HCT116 (cell line): ENCODE data around the gene DNAH9. TPM values are rescaled to one million over a fixed set of nuclear protein-coding genes. Genes with fewer than 3 reads are reported as not detected.

Source experiments
- ATAC-seq: fragments of 200-7000 bp; cut with Tn5 transposase; 2 replicates; pipeline ENCODE4 v1.9.1; 2020; ENCODE audit warnings: mild to moderate bottlenecking, moderate library complexity
- BruUV-seq: library from RNA; stranded (reverse); fragments of 400-500 nt; replicated peaks from 2 replicates; lab custom pipeline; 2021; lab: Mats Ljungman, UMichigan
- CTCF ChIA-PET: fragments of 300-600 bp; sonication (Branson Sonifier 250); formaldehyde crosslinking; loops from one replicate; lab custom pipeline; 2021; ENCODE audit warnings: antibody characterized with exemption; lab: Charles Lee
- POLR2A ChIA-PET: fragments of 300-600, 350-600 bp; sonication (Branson Sonifier 250); formaldehyde crosslinking; loops from one replicate; lab custom pipeline; 2021; ENCODE audit warnings: antibody characterized with exemption; lab: Charles Lee
- RAD21 ChIA-PET, 2 experiments: fragments of 300-600 bp; sonication (Branson Sonifier 250); formaldehyde crosslinking; loops; one replicate each; lab custom pipeline; 2023; ENCODE audit warnings: low total read pairs in 2 of 2; ENCODE audit not compliant: uncharacterized antibody in 2 of 2, unreplicated experiment in 2 of 2, low non-redundant PET in 1 of 2; lab: Charles Lee
- DNase-seq: peaks from one replicate; pipeline ENCODE4 v3.0.0-alpha.2; 2010; ENCODE audit warnings: low read depth, low spot score
- H2AFZ ChIP-seq: fragments of 200-600 bp; shearing (Covaris generic), sonication (generic); 2 replicates; pipeline ENCODE4 v1.6.1; 2017; ENCODE audit warnings: low read depth, mixed run types, mixed read lengths, antibody characterized with exemption, low read length; ENCODE audit not compliant: poor library complexity, severe bottlenecking
- H3K27ac ChIP-seq: 2 replicates; pipeline ENCODE4 v1.5.1; 2012; ENCODE audit warnings: low read depth, low read length
- H3K27me3 ChIP-seq: fragments of 200-600 bp; sonication (generic); 2 replicates; pipeline ENCODE4 v1.6.1; 2016; ENCODE audit warnings: mixed run types, low read length, mixed read lengths; ENCODE audit not compliant: insufficient read depth
- H3K36me3 ChIP-seq, 2 experiments: fragments of 200-500 bp in 1 of 2; fragments of 200-600 bp in 1 of 2; sonication (Bioruptor generic) in 1 of 2; sonication (generic) in 1 of 2; 2 replicates each; pipeline versions ENCODE4 v1.5.1 to v1.6.1; 2014 to 2016; ENCODE audit warnings: low read length in 2 of 2, inconsistent platforms in 1 of 2, mixed read lengths in 1 of 2, mixed run types in 1 of 2; ENCODE audit not compliant: insufficient read depth in 2 of 2, control insufficient read depth in 1 of 2
- H3K4me1 ChIP-seq, 2 experiments: fragments of 200-600 bp in 1 of 2; sonication (generic) in 1 of 2; 2 replicates each; pipeline versions ENCODE4 v1.5.1 to v1.6.1; 2012 to 2017; ENCODE audit warnings: low read length in 2 of 2, inconsistent platforms in 1 of 2, mild to moderate bottlenecking in 1 of 2, mixed read lengths in 1 of 2, mixed run types in 1 of 2, moderate library complexity in 1 of 2; ENCODE audit not compliant: insufficient read depth in 2 of 2, control insufficient read depth in 1 of 2
- H3K4me2 ChIP-seq: fragments of 200-600 bp; sonication (generic); 2 replicates; pipeline ENCODE4 v1.6.1; 2017; ENCODE audit warnings: mixed run types, low read length, mixed read lengths
- H3K4me3 ChIP-seq, 2 experiments: fragments of 200-600 bp in 1 of 2; sonication (generic) in 1 of 2; replicated peaks in 1 of 2; 2 replicates each; pipeline ENCODE4 v1.5.1; 2011 to 2016; ENCODE audit warnings: low read length in 2 of 2, control low read depth in 1 of 2, low read depth in 1 of 2, mild to moderate bottlenecking in 1 of 2, mixed read lengths in 1 of 2, mixed run types in 1 of 2
- H3K79me2 ChIP-seq: fragments of 200-600 bp; sonication (generic); 2 replicates; pipeline ENCODE4 v1.6.1; 2017; ENCODE audit warnings: mild to moderate bottlenecking, mixed run types, low read length, moderate library complexity, mixed read lengths; ENCODE audit not compliant: insufficient read depth
- H3K9ac ChIP-seq: fragments of 200-600 bp; sonication (generic); 2 replicates; pipeline ENCODE4 v1.6.1; 2016; ENCODE audit warnings: low read length, mixed read lengths
- H3K9me2 ChIP-seq: fragments of 200-600 bp; sonication (generic), shearing (Covaris generic); 2 replicates; pipeline ENCODE4 v1.6.1; 2017; ENCODE audit warnings: mixed run types, mild to moderate bottlenecking, moderate library complexity; ENCODE audit not compliant: insufficient read depth
- H3K9me3 ChIP-seq, 2 experiments: fragments of 200-500 bp in 1 of 2; fragments of 200-600 bp in 1 of 2; sonication (Bioruptor generic) in 1 of 2; sonication (generic) in 1 of 2; 2 replicates each; pipeline ENCODE4 v1.6.1; 2014 to 2017; ENCODE audit warnings: low read length in 2 of 2, mixed read lengths in 2 of 2, inconsistent platforms in 1 of 2, low read depth in 1 of 2, mild to moderate bottlenecking in 1 of 2, mixed run types in 1 of 2, moderate library complexity in 1 of 2; ENCODE audit not compliant: control insufficient read depth in 1 of 2, insufficient read depth in 1 of 2
- H4K20me1 ChIP-seq: fragments of 200-600 bp; sonication (generic), shearing (Covaris generic); 2 replicates; pipeline ENCODE4 v1.6.1; 2017; ENCODE audit warnings: mixed run types, mild to moderate bottlenecking, moderate library complexity; ENCODE audit not compliant: insufficient read depth
- CBX3 ChIP-seq: IDR thresholded peaks from 2 replicates; pipeline ENCODE4 v1.6.1; 2012; ENCODE audit warnings: low read depth
- CEBPB ChIP-seq: IDR thresholded peaks from 2 replicates; pipeline ENCODE4 v1.6.1; 2012; ENCODE audit warnings: low read depth
- EGR1 ChIP-seq: IDR thresholded peaks from 2 replicates; pipeline ENCODE4 v1.6.1; 2012; ENCODE audit warnings: low read depth
- ELF1 ChIP-seq: IDR thresholded peaks from 2 replicates; pipeline ENCODE4 v1.6.1; 2012; ENCODE audit warnings: low read depth, borderline replicate concordance
- EZH2 ChIP-seq: fragments of 200-600 bp; sonication (generic); IDR thresholded peaks from 2 replicates; pipeline ENCODE4 v1.6.1; 2017; ENCODE audit warnings: antibody characterized with exemption, mixed run types
- EZH2phosphoT487 ChIP-seq: fragments of 200-600 bp; IDR thresholded peaks from 2 replicates; pipeline ENCODE4 v1.6.1; 2018; ENCODE audit warnings: antibody characterized with exemption, borderline replicate concordance
- JUND ChIP-seq: IDR thresholded peaks from 2 replicates; pipeline ENCODE4 v1.6.1; 2012
- POLR2A ChIP-seq: IDR thresholded peaks from 2 replicates; pipeline ENCODE4 v1.7.0; 2011; ENCODE audit warnings: borderline replicate concordance; ENCODE audit not compliant: insufficient read depth, insufficient read length; ENCODE audit errors: extremely low read depth
- POLR2AphosphoS5 ChIP-seq: IDR thresholded peaks from 2 replicates; pipeline ENCODE4 v1.6.1; 2011; ENCODE audit warnings: mild to moderate bottlenecking, low read depth, low read length, moderate library complexity
- RAD21 ChIP-seq: IDR thresholded peaks from 2 replicates; pipeline ENCODE4 v1.6.1; 2012; ENCODE audit warnings: low read depth, mild to moderate bottlenecking
- SIN3A ChIP-seq: IDR thresholded peaks from 2 replicates; pipeline ENCODE4 v1.6.1; 2012; ENCODE audit warnings: low read depth
- SP1 ChIP-seq: IDR thresholded peaks from 2 replicates; pipeline ENCODE4 v1.6.1; 2012; ENCODE audit warnings: low read depth
- SRF ChIP-seq: IDR thresholded peaks from 2 replicates; pipeline ENCODE4 v1.6.1; 2012; ENCODE audit warnings: low read depth
- YY1 ChIP-seq: IDR thresholded peaks from 2 replicates; pipeline ENCODE4 v1.6.1; 2011; ENCODE audit warnings: low read length, low read depth, moderate library complexity, mild to moderate bottlenecking; ENCODE audit not compliant: insufficient replicate concordance; ENCODE audit errors: extremely low read depth
- ZFX ChIP-seq: fragments of 450-650 bp; IDR thresholded peaks from 2 replicates; pipeline ENCODE4 v1.6.1; 2017
- ZNF274 ChIP-seq: fragments of 200-500 bp; sonication (Bioruptor generic); IDR thresholded peaks from 2 replicates; pipeline ENCODE4 v1.6.1; 2014; ENCODE audit warnings: mild to moderate bottlenecking, low read depth, low read length, inconsistent platforms
- intact Hi-C: fragments of 100-400 bp; cut with micrococcal nuclease; formaldehyde crosslinking; loops from 2 replicates; pipeline ENCODE4 v1.10.0; 2022
- total RNA-seq: library from RNA; stranded (reverse); gene quantifications from one replicate; pipeline ENCODE4 v1.2.1, GENCODE V29; 2021; ENCODE audit not compliant: unreplicated experiment
- TF ChIP-seq, protein P1 (sequence below), 3 experiments: fragments of 200-600 bp in 1 of 3; sonication (generic) in 1 of 3; IDR thresholded peaks in 2 of 3; conservative IDR thresholded peaks in 1 of 3; 2 replicates each; pipeline ENCODE4 v1.5.1; 2012 to 2017; ENCODE audit warnings: low read depth in 2 of 3, low read length in 2 of 3, antibody characterized with exemption in 1 of 3, borderline replicate concordance in 1 of 3, control low read depth in 1 of 3, mild to moderate bottlenecking in 1 of 3, mixed read lengths in 1 of 3, mixed run types in 1 of 3, moderate library complexity in 1 of 3; ENCODE audit not compliant: insufficient read depth in 1 of 3
- TF ChIP-seq, protein P2 (sequence below): IDR thresholded peaks from 2 replicates; pipeline ENCODE4 v1.6.1; 2012; ENCODE audit warnings: low read depth
- TF ChIP-seq, protein P3 (sequence below): IDR thresholded peaks from 2 replicates; pipeline ENCODE4 v1.6.1; 2012
- TF ChIP-seq, protein P4 (sequence below): IDR thresholded peaks from 2 replicates; pipeline ENCODE4 v1.6.1; 2012
- TF ChIP-seq, protein P5 (sequence below): IDR thresholded peaks from 2 replicates; pipeline ENCODE4 v1.6.1; 2011; ENCODE audit warnings: mild to moderate bottlenecking, low read length, moderate library complexity; ENCODE audit not compliant: insufficient replicate concordance; ENCODE audit errors: extremely low read depth

DNAH9 gene
- total RNA-seq, 1 experiment from 2014 or later = not detected

DNA sequence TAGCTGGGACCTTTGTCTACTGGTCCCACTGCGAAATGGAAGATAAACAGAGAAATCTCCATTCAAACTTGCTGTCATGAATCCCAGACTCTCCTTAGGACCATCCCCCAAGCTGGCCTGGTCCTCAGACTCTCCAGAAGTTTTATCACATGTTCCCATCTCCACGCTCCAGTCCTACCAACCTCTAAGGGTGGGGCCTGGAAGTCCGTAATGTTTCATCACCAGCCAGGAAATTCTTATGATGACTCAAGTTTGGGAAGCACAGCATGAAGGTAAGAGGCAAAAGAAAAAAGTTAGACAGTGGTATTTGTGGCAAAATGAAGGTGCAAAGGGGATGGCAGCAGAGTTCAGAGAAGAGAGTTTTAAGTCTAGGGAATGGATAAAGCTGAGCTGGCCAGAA lies 346.3 kb downstream of the DNAH9 start:
- H3K4me2 ChIP-seq = peak overlapping the region; percentile 64
- H3K27me3 ChIP-seq = no peaks in the 10 kb centered on the region; the same call in 1 of the 2 replicates
- intact Hi-C loops = no loop called here
- no peak overlapping the region for H3K27ac ChIP-seq
- H3K36me3 ChIP-seq = no peaks in the 10 kb centered on the region
- ATAC-seq (peak; percentile 70), DNase-seq (peak; percentile 23)
- CTCF ChIA-PET = interaction anchor here (1.2 to 1.8 kb wide), 2 partner anchors 8 to 9 kb away, joined by 4 to 8 read pairs; no protein-coding TSS in a partner anchor
- H3K9me2 ChIP-seq = no peaks in the 10 kb centered on the region
- no peaks in the 10 kb centered on the region for H4K20me1 ChIP-seq
- BruUV-seq = no TSS peak
- POLR2A ChIA-PET = no interaction called here
- H2AFZ ChIP-seq = peak overlapping the region; percentile 38
- H3K4me1 ChIP-seq = peaks cover 17 to 28% of the 10 kb centered on the region in 2 experiments
- no peak overlapping the region for H3K4me3 ChIP-seq
- no peaks in the 10 kb centered on the region for H3K79me2 ChIP-seq
- no peak overlapping the region for H3K9ac ChIP-seq
- no peaks in the 10 kb centered on the region for H3K9me3 ChIP-seq
- RAD21 ChIA-PET = no interaction called here
- TF ChIP-seq, protein P1, sequence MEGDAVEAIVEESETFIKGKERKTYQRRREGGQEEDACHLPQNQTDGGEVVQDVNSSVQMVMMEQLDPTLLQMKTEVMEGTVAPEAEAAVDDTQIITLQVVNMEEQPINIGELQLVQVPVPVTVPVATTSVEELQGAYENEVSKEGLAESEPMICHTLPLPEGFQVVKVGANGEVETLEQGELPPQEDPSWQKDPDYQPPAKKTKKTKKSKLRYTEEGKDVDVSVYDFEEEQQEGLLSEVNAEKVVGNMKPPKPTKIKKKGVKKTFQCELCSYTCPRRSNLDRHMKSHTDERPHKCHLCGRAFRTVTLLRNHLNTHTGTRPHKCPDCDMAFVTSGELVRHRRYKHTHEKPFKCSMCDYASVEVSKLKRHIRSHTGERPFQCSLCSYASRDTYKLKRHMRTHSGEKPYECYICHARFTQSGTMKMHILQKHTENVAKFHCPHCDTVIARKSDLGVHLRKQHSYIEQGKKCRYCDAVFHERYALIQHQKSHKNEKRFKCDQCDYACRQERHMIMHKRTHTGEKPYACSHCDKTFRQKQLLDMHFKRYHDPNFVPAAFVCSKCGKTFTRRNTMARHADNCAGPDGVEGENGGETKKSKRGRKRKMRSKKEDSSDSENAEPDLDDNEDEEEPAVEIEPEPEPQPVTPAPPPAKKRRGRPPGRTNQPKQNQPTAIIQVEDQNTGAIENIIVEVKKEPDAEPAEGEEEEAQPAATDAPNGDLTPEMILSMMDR (IDR thresholded peaks at IDR 0.05 in 2 of 3, conservative IDR thresholded peaks at IDR 0.05 in 1 of 3; ENCODE audit: borderline replicate concordance in 1 of 3, insufficient read depth in 1 of 3, low read depth in 2 of 3, low read length in 2 of 3) = no peak
- TF ChIP-seq EGR1 = no peak
- TF ChIP-seq CEBPB = peak; percentile 75; the same call in 1 of the 2 replicates
- TF ChIP-seq CBX3 = 0 out of 2 replicates have a peak, but pooled peaks have one; percentile 22
- no peak for TF ChIP-seq POLR2A
- no peak for TF ChIP-seq SRF
- peak; percentile 36; the same call in 1 of the 2 replicates for TF ChIP-seq SP1
- TF ChIP-seq, protein P2, sequence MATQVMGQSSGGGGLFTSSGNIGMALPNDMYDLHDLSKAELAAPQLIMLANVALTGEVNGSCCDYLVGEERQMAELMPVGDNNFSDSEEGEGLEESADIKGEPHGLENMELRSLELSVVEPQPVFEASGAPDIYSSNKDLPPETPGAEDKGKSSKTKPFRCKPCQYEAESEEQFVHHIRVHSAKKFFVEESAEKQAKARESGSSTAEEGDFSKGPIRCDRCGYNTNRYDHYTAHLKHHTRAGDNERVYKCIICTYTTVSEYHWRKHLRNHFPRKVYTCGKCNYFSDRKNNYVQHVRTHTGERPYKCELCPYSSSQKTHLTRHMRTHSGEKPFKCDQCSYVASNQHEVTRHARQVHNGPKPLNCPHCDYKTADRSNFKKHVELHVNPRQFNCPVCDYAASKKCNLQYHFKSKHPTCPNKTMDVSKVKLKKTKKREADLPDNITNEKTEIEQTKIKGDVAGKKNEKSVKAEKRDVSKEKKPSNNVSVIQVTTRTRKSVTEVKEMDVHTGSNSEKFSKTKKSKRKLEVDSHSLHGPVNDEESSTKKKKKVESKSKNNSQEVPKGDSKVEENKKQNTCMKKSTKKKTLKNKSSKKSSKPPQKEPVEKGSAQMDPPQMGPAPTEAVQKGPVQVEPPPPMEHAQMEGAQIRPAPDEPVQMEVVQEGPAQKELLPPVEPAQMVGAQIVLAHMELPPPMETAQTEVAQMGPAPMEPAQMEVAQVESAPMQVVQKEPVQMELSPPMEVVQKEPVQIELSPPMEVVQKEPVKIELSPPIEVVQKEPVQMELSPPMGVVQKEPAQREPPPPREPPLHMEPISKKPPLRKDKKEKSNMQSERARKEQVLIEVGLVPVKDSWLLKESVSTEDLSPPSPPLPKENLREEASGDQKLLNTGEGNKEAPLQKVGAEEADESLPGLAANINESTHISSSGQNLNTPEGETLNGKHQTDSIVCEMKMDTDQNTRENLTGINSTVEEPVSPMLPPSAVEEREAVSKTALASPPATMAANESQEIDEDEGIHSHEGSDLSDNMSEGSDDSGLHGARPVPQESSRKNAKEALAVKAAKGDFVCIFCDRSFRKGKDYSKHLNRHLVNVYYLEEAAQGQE = no peak
- TF ChIP-seq JUND = peak; percentile 32; the same call in 1 of the 2 replicates
- TF ChIP-seq ZFX = no peak
- no peak for TF ChIP-seq ELF1
- TF ChIP-seq SIN3A = no peak
- no peak for TF ChIP-seq POLR2AphosphoS5
- TF ChIP-seq, protein P3, sequence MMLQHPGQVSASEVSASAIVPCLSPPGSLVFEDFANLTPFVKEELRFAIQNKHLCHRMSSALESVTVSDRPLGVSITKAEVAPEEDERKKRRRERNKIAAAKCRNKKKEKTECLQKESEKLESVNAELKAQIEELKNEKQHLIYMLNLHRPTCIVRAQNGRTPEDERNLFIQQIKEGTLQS = peak; percentile 70; the same call in 1 of the 2 replicates
- TF ChIP-seq, protein P4, sequence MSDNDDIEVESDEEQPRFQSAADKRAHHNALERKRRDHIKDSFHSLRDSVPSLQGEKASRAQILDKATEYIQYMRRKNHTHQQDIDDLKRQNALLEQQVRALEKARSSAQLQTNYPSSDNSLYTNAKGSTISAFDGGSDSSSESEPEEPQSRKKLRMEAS = no peak
- no peak for TF ChIP-seq ZNF274
- no peak for TF ChIP-seq EZH2
- no peak for TF ChIP-seq RAD21
- TF ChIP-seq, protein P5, sequence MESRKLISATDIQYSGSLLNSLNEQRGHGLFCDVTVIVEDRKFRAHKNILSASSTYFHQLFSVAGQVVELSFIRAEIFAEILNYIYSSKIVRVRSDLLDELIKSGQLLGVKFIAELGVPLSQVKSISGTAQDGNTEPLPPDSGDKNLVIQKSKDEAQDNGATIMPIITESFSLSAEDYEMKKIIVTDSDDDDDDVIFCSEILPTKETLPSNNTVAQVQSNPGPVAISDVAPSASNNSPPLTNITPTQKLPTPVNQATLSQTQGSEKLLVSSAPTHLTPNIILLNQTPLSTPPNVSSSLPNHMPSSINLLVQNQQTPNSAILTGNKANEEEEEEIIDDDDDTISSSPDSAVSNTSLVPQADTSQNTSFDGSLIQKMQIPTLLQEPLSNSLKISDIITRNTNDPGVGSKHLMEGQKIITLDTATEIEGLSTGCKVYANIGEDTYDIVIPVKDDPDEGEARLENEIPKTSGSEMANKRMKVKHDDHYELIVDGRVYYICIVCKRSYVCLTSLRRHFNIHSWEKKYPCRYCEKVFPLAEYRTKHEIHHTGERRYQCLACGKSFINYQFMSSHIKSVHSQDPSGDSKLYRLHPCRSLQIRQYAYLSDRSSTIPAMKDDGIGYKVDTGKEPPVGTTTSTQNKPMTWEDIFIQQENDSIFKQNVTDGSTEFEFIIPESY = no peak
- TF ChIP-seq YY1 = no peak
- no peak for TF ChIP-seq EZH2phosphoT487
